NCI-H1048 (cell line): ENCODE measurements around the gene ZNF584.

ENCODE experiments used
- DNase-seq: peaks from one replicate; lab custom pipeline; 2025; lab: John Stamatoyannopoulos, UW

Gene ZNF584

DNA sequence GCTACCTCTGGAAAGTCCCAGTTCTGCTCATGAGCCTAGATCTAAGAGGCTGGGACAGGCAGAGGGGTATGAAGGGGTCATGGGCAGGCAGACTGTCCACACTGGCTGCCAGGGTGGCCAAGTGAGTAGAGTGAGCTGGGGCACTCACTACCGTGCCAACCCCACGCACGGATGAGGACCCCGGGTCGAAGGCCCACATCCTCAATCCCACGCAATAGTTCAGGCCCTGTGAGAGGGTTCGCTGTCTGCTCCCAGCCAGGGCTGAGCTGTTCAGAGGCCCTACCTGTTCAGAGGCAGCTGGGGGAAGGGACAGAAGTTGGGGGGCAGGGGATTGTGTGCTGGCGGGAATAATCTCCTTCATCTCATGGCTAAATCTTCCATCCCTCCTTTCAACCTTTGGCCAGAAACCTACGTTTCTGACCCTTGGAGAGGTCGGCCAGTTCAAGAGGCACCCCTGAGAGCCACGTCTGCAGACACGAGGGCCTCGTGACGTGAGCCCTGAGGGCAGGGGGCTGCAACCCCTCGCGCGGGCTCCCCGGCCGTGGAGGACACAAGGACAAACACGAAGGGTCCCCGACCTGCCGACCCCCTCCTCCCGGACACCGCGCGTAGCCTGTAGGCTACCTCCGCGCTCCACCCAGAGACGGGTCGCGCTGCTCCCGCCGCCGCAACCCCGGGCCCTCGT lies 22.4 kb upstream of the ZNF584 start:
- DNase-seq, result no peak

DNA sequence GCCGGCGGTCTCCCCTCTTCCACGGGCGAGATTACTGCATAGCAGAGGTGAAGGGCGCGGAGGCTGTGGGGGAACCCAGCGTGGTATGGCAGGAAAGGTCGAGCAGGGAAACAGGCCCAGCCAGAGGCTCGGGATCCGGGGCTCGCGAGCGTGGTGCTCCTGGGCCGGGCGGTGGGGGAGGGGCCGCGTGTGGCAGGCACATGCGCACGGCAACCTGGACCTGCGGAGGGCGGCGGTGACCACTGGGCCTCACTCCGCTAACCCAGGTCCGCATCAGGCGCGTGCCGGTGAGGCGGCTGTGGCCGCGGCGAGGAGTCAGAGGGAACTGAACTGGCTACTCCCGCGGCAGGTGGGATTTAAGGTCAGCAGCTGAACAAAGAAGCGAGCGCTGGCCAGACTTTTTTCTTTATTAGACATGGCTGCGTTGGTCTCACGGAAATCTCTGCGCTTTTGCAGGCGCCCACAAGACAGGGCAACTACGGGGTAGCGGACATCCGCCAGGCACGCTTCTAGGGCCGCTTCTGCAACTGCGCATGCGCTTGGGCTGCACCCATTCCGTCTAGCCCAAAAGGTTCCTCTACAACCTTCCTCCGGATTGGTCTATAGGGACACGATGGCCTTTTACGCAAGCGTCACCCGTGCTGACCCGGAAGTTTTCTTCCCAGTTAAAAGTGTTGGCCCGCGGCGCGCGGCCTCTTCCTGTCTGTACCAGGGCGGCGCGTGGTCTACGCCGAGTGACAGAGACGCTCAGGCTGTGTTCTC lies 21.7 kb upstream of the ZNF584 start, which contains the start of gene RPS5:
Gene RPS5, plus strand, starts transcription at position 694 of the 762 bp plus-strand sequence. CDS start 869 bp downstream, outside the sequence.
- DNase-seq, result peak; percentile 98

DNA sequence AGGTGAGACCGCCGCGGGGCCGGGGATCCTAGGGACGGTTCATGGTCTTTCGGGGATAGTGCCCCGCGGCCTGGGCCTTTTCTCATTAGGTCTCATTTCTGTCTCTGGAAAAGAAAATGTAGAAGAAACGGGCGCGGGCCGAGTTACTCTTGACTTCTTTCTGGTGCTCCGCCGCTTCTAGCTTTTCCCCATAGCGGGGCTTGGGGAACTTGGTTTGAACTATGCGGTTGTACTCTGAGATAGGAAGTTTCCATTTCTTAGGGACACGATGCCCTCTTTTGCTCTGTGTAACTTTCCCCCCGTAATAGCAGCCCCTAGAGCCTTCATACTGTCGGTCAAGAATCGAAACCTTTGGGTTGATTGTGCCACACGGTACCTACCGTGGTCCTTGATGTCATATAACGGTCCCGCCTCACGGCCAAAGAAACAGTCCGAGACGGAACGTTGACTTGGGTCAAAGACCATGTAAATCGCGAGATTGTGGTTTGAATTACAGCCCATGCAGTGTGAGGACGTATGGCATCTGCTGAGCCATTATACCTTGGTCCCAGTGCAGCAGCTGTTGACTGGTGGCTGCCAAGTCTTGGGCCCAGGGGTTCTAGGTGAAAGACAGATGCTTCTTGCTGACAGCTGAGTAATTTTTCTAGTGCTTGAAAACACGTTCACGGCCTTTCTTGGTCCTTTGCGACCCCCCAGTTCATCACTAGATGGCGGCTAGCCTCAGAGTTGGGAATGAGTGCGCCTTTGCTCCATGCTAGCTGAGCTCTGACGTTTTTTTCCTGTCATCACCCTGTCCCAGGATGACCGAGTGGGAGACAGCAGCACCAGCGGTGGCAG lies 20.9 kb upstream of the ZNF584 start:
- DNase-seq, result no peak

DNA sequence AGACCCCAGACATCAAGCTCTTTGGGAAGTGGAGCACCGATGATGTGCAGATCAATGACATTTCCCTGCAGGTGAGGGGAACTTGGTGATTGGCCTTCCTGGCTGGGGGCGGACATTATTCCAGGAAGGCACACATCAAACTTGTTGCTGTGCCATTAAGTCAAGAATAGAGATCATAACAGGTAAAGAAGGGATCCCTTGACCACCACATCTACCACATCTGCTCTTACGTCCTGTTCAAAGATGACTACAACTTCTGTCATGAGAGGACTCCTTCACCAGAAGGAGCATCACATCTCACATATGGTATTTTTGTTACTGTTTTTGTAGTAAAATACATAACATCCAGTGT lies 20.3 kb upstream of the ZNF584 start:
- DNase-seq, result no peak

DNA sequence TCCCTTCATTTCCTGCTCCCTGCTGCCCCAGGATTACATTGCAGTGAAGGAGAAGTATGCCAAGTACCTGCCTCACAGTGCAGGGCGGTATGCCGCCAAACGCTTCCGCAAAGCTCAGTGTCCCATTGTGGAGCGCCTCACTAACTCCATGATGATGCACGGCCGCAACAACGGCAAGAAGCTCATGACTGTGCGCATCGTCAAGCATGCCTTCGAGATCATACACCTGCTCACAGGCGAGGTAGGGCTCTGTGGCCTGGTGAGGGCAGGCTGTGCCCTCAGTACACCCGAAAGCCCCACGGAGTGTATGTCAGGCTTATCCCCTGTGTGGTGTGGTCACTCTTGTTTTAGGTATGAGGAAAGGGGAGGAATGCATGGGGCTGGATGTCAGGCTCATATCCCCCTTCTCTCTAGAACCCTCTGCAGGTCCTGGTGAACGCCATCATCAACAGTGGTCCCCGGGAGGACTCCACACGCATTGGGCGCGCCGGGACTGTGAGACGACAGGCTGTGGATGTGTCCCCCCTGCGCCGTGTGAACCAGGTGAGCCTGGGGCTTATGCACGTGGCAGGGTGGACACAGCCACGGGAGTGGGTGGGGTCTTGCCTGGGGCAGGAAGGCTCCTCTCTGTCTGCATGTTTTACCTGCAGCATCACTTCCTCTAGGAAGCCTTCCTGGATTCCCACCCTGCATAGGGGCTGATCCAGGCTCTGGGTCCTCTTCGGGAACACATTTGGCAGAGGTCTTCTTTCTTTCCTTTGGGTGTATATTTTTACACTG lies 15.3 kb upstream of the ZNF584 start:
- DNase-seq, result no peak

DNA sequence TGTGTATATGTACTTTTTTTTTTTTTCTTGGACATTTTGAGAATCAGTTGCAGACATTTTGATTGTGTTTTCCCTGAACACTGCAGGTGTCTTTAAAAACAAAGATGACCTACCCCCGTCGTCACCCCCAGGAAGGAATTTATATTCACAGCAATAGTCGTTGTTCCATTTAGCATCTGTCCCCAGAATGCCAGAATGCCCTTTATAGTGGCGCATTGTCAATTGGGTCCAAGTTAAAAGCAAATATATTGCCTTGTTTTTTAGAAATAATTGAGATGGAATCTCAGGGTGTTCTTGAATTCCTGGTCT lies 14.8 kb upstream of the ZNF584 start:
- no peak for DNase-seq

DNA sequence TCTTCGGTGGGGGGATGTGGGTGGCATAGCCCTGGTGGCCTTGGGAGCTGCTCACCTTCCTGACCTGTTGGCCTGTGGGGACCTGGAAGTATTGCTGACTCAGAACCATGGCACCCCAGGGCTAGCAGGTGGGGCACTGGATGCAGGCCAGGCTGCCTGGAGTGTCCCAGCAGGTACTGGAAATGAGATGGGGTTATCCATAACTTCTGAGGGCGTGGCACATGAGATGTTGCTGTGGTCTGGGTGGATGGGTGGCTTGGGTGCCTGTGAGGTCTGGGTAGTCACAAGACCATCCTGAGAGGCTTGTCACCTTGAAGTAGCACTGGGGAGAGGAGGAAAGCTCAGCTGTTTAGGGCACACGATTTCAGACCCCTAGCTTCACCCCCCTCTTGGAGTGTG lies 13.6 kb upstream of the ZNF584 start:
- DNase-seq, result no peak

DNA sequence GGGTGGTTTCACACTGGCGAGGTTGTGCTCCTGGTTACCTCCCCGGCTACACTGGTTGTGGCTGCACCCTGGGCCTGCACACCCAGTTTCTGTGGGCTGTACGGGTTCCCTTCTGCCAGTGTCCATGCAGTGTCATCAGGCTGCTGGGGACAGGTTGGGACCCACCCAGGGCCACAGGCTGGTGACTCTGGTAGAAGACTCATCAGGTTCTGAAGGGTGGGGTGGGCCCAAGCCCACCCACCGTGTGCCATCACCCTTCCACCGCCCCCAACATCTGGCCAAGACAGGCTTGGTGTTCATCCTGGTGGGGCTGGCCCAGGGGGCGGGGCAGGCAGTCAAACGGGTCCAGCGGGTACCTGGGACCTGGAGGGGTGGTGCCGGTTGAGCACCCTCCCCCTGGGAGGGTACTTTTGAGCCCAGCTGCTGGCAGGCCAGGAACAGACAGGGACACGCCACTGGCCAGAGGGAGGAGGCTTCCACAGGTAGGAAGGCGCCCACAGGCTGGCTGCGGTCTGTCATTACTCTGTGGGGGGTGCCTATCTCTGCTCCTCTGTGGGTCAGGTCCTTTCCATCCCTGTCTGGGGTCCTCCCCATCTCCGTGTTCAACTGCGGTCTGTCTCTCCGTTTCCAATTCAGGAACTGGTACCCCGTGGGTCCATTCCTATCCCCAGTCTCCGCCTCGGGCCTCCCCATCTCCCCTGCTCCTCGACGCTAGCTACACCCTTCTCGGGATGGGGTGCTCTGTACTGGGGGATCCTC lies 13.1 kb upstream of the ZNF584 start, which contains the start of gene RNF225:
Gene RNF225, plus strand, starts transcription at position 437 of the 759 bp plus-strand sequence. CDS start 434 bp downstream, outside the sequence.
- no peak for DNase-seq

DNA sequence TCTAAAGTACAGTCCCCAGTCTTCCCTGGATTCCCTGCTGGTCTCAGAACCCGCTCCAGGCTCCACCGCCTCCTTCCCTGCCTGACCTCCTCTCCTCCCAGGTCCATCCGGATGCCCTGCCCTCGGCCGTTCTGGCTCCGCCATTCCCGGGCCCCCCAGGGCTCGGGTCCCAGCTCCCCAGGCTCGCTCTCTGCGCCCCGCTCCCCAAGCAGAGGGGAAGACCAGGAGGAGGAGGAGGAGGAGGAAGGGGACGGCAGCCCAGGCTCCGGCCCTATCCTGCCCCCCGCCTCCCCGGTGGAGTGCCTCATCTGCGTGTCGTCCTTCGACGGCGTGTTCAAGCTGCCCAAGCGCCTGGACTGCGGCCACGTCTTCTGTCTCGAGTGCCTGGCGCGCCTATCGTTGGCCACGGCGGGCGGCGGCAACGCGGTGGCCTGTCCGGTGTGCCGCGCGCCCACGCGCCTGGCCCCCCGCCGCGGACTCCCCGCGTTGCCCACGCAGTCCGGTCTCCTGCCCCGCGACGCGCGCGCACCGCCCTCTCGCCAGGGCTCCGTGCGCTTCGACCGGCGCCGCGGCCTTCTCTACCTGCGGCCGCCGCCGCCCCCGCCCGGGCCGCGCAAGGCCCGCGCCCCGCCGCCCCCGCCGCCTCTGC lies 12.3 kb upstream of the ZNF584 start:
- no peak for DNase-seq

DNA sequence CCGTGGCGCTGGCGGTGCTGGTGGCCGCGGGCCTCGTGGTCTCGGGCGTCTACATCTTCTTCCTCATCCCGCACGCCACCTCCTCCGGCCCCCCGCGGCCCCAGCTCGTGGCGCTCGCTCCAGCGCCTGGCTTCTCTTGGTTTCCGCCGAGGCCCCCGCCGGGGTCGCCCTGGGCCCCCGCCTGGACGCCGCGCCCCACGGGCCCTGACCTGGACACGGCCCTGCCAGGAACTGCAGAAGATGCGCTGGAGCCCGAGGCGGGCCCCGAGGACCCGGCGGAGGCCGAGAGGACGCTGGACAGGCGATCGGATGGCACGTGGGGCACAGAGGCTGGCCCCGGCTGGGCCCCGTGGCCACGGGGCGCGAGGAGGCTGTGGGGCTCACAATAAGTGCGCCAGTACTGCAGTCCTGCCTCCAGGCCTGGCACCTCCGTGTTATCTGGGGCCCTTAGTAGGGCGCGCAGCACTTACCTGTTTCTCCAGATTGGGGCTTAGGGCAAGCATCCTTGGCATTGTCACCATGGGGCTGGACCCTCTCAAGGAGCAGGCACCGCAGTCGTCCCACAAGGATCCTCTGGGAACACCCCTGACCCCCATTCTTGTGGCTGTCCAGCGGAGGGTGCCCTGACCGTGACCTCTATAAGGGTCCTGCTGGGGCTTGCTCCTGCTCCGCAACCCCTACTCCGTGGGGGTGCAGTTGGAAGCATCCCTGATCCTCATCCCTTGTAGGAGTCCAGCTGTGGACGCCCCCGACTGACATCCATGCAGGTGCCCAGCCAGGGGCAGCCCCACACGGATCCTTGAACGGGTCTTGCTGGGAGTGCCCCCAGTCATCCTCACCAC lies 11.5 kb upstream of the ZNF584 start:
- no peak for DNase-seq

DNA sequence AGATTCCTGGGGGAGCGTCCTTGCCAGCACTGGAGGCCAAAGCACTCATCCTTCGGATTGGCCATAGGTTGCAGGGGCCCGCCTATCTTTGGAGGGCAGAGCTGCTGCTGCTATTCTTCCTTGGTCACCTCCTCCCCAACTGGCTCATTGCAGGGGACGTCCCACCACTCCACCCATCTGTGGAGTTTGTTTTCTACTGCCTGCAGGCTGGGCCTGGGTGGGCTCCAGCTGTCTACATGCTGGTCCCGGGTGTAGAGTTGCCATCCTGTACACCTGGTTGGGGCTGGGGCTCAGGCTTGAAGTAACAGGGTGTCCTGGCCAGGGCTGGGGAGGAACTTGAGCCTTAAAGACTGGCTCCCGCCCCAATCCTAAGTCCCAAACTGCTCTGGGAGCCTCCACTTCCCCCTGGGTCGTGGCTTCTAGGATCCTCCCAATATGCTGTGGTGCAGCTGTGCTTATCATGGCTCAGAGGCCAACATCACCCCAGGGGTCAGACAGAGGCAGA lies 10.9 kb upstream of the ZNF584 start:
- no peak for DNase-seq

DNA sequence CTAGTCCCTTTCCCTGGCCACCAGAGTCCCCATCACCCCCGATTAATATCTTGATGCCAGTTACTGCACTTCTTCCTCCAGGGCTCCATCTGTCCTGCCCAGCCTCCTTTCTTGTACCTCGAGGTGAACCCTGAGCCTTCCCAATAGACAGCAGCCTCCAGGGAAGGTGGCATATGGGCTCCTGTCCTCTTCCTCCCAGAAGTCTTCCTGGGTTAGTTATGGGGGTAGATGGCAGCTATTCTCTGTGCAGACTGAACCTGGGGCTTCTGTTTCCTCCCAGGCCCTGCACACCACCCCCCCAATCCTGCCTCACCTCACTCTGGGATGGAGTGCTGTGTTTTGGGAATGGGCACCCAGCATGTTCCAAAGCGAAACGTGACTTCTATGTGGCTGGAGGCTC lies 10.4 kb upstream of the ZNF584 start:
- no peak for DNase-seq

DNA sequence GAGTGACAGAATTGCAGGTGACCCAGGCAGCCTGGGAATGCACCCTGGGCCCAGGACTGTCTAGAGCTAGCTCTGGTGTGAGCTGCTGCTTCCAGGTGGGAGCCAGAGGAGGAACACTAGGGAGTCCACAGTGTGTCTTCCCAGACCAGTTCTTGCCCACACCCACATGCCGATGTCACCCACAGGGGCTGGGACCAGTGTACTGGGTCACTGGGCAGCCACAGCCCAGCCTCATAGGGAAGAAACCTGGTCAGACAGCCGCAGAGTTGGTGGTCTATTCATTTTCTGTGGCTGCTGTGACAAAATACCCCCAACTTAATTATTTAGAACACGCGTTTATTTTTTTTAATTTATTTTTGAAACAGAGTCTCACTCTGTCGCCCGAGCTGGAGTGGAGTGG lies 9.9 kb upstream of the ZNF584 start:
- DNase-seq, result no peak

DNA sequence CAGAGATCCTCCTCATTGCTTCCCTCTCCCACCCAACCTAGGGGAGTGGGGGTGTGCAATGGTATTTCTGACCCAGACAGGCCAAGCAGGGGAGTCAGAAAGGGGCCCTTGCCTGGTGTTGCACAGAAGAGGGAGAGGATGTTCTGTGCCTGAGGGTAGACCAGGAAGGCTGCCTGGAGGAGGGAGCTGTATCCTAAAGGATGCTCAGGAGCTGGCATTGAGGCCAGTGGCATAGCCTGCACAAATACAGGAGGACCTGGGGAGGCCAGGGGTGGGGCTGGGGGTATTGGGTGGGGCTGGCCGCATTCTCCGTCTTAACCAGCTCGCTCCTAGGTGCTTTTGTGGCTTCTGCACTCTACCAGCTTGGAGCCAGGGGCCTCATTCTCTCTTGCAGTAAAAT lies 8.5 kb upstream of the ZNF584 start:
- no peak for DNase-seq

DNA sequence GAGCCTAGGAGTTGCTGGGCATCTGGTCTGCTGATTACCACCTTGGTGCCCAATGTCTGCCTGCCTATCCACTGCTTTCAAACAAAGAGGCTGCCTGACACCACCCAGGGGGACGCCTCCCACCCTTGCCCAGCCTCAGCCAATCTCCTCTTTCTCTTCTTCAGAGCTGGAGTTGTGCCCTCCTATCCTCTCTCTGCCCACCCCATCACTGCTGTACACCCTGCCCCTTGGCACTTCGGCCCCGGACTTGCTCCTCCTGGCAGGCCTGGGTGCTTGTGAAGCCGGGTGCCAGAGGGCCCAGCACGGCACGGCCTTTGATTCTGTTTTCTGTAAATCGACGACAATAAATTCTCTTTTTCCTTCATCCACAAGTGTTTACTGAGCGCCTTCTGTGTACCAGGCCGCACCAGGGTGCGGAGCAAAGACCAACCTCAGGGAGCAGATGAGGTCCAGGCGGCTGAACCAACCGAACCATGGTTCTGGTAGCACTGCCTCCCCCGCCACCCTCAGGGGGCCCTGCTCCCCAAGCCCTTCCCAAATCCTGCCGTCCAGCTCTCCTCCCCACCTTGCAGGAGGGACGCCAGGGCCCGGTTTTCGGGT lies 8.0 kb upstream of the ZNF584 start:
- DNase-seq, result no peak

DNA sequence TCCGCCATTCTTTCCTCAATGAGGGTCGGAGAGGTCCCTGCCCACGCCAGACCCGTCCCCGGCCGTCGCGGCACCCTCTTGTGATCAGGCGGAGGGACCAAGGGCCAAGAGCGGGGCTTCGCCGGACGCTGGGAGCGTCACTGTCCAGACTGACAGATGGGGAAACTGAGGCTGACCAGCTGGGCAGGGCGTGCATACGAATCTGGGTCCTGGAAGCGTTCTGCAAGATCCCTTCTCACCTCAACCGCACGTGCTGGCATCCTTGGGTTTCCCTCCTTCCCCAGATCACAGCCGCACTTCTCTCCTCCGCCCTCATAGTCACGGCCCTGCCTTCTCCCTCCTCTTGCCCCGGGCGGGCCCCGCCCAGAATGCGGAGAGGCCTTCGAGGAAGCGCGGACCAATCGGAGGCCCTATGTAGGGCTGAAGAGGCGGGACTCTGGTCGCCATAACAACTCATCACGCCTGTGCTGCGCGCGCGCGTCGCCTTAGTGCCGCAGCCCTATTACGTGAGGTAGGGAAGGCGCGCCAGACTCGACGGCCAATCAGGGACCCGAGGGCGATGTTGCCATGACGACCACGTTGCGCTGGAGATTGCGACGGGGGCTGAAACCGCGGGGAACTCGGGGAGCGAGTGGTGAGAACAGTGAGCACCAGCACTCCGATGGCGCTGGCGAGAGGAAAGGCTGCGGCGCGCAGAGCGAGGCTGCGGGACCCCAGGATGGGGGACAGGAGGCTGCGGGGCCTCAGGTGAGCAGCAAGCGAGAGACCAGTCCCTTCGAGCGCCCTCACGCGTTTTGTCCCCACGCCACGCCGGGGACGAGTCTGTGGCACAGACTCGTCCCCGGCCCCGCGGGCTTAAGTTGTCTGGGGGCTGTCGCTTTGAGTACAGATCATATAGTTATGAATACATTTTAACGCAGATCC lies 7.3 kb upstream of the ZNF584 start:
- DNase-seq, result peak; percentile 99

DNA sequence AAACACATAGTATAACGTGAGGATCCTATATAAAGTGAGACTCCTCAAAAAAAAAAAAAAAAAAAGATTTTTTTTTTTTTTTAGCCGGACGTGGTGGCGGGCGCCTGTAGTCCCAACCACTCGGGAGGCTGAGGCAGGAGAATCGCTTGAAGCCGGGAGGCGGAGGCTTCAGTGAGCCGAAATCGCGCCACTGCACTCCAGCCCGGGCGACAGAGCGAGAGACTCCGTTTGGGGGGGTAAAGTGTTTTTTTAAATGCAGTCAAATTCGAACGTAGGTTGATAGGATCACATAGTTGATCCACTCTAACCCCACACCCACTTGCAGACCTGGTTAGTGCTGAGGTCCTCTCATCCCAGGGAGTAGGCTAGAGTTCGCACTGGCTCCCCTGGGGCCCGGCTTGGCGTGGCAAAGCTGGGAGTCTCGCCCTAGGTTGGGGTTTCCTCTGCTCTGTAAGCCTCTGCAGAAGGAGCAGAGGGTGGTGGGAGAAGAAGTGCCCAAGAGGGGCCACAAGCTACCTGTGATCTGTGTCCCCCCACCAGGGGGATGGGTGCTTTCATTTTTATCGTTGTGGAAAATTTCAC lies 6.5 kb upstream of the ZNF584 start:
- no peak for DNase-seq
